GM19099 (cell line): Measurements from ENCODE around the gene GOSR2.

Source experiments
- POLR2A ChIP-seq: IDR thresholded peaks from 3 replicates; pipeline ENCODE4 v1.6.1; 2011; ENCODE audit warnings: low read depth; ENCODE audit not compliant: insufficient read length; ENCODE audit errors: extremely low read depth

The GOSR2 gene

DNA sequence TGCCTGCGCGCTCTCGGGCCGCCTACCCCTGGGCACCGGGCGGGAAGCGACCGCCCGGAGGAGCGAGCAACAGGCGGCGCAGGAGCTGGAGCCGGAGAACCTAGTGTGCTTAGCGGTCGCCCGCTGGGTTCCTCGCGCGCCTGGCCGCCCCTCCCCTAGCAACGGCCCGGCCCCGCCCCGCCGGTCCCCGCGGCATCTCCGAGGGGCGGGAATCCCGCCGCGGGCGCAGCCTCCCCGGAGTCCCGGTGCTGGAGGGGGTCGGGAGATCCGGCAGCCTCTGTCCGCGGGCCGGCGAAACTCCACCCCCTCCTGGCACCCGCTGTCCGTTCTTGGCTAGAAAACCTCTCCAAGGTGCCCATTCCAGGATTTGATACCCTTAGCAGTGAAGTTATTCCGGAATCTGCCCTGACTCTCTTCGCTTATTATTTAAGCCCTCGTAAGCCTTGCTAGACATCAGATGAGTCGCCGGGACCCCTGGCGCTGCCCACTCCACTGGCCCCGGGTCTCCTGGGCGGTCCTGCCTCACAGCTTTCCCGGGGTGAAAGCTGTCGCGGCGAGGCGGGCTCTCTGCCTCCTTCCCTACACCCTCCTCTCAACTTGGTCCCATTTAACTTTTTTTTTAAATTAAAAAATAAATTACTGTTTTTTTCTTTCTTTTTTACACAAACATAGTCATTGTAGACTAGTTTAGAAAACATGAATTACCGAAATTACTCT is 56.3 kb downstream of the GOSR2 start, which contains the start of gene RPRML:
RPRML (minus strand) TSS at position 107 of the 717 bp plus-strand sequence. CDS start 246 bp downstream, outside the sequence.
- TF ChIP-seq POLR2A, result no peak

- no peak for TF ChIP-seq POLR2A
Measured at GRCh38 chr17:46982577-46982976, 59.6 kb downstream of the GOSR2 start.

DNA sequence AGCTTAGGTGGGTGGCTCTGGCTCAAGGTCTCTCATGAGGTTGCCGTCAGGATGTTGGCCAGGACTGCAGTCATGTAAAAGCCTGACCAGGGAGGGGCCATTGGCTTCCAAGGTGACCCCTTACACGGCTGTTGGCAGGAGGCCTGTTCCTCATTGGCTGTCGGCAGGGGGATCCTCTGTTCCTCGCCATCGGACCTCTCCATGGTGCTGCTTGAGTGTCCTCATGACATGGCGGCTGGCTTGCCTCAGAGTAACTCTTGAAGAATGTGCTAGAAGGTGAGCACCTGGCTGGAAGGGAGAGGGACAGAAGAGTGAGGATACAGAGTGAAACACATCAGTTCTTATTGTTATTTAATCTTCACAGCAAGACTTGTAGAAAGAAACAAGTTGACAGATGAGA is 60.8 kb downstream of the GOSR2 start:
- TF ChIP-seq POLR2A, result no peak

DNA sequence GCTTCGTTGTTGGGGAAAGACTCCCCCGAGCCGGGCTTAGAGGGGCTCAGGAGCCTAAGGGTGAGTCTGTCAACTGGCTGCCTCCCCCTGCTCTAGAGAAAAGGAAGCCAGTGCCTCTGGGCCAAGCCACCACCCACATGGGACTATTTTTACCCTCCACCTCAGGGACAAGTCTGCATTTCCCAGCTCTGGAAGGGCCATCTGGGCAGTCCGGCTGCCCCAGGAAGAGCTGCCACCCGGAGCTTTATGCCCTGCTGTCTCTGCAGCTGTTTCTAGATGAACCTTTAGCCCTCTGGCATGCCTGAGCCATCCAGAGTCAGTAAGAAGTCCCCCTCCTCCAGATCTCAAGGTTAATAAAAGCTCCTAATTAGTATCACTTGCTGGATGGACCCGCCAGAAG is 61.4 kb downstream of the GOSR2 start:
- TF ChIP-seq POLR2A, result no peak

- no peak for TF ChIP-seq POLR2A
Measured at GRCh38 chr17:46984892-46985291, 61.9 kb downstream of the GOSR2 start.

GRCh38 chr17:46986366-46986765 is 63.4 kb downstream of the GOSR2 start:
- no peak for TF ChIP-seq POLR2A

DNA sequence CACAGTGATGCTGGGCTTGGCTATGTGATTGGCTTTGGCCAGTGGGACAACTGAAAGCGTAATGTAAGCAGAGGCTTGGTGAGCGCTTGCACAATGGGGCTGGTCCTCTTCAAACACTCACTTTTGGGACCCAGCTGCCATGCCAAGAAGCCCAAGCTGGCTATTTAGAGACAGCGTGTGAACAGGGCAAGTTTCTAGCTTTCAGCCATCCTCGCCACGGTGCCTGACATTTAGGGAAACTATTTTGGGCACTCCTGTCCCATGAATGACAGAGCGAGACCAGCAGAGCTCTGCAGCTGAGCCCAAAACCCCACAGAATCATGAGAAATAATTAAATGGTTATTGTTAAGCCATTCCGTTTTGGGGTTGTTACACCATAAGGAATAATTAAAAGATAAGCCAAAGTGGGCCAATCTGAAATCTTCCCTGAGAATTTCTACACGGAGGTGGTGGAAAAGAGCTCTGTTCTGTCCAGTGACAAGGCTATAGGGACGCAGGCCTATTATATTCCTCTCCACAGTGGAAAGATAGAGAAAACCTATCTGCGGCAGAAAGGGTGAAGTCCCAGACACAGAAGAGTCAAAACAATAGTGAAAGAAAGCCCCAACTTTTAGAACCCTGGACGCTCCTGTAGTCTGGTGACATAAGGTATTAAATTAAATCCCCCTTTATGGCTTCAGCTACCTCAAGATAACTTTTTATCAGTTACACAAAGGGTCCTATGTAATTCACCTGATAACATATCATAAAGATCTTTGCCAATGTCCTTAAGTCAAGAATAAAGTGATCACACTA is 66.9 kb downstream of the GOSR2 start:
- TF ChIP-seq POLR2A, result no peak

DNA sequence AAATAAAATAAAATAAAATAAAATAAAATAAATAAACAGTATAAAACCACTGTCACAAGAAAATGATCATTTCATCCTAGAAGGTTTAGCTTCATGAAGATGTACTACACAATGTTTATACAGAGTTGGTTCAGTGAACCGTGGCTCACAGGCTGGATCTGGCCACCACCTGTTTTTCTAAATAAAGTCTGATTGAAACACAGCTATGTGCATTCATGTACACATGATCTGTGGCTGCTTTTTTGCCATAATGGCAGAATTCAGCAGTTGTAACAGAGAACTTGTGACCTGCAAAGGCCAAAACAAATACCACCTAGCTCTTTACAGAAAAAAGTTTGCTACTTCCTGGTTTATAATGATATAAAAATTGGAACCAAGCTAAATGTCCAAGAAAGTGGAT is 68.7 kb downstream of the GOSR2 start:
- no peak for TF ChIP-seq POLR2A
